GM18909 (cell line): Measurements from ENCODE around the gene FAAH.
"Not testable (repeated sequence)": the region's sequence is repeated elsewhere in the genome, so short reads cannot be mapped to it uniquely, and the experiment has no call there.

Source experiments
- ATAC-seq: cut with Tn5 transposase; IDR thresholded peaks from one replicate; pipeline ENCODE4 v1.9.1; 2021; ENCODE audit warnings: mild to moderate bottlenecking; ENCODE audit not compliant: unreplicated experiment, poor library complexity

The FAAH gene

DNA sequence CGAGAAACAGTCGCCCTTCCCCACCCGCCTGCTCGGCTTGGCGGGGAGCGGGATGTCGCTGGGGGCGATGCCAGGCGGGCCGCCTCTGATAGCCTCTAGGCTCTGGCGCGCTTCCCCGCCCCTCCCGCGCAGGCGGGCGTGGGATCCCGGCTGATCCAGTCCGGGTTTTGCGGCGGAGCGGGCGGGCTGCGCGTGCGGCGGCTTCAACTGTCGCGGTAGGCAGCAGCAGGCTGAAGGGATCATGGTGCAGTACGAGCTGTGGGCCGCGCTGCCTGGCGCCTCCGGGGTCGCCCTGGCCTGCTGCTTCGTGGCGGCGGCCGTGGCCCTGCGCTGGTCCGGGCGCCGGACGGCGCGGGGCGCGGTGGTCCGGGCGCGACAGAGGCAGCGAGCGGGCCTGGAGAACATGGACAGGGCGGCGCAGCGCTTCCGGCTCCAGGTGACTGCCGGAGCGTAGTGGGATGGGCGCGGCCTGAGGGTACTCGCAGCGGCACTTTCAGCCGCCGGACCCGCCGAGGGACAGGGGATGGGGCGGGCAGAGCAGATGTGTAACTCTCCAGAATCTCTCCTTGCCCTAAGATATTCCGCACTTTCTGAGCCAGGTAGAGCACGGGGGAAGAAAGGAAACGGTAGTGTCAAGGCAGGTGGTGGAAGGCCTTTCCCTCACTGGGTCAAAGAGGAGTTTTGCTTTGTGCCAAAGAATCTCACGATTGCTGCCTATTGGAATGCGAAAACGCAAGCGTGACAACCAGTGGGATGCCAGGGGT is at the start of gene FAAH:
FAAH (plus strand) TSS at position 210 of the 764 bp plus-strand sequence; CDS start at position 242, 32 bp downstream.
- no peak for ATAC-seq

DNA sequence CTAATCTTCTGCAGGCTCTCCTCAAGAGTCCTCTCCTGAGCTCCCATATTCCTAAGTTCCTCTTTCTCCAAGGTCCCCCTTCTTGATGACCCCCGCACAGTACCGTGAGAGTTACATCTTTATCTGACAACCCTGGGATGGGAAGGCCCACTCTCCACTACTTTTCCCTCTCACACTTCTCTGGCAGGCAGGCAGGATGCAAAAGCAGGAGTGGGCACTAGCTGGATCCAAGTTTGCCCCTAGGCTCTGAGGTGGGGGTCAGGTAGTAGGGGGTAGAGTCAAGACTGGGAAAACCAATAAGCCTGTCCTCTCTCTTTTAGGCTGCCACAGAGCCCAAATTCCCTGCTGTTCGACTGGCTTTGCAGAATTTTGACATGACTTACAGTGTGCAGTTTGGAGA is 49.6 kb upstream of the FAAH start:
- ATAC-seq, result no peak

DNA sequence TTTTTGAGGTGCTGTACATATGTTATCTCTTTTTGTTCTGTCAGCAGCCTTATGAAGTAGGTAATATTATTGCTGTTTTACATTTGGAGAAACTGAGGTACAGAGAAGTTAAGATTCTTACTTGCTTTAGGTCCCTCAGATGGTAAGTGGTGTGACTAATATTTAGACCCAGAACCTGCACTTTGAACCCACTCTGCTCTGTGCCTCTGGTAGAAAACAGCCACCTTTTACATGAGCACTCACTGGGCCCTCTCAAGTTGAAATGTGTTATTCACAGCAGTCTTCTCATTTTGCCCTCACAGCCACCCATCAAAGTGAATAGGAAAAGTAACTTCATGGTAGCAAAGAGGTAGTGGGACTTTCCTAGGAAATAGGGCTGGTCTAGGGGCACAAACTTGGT is 48.8 kb upstream of the FAAH start:
- no peak for ATAC-seq

DNA sequence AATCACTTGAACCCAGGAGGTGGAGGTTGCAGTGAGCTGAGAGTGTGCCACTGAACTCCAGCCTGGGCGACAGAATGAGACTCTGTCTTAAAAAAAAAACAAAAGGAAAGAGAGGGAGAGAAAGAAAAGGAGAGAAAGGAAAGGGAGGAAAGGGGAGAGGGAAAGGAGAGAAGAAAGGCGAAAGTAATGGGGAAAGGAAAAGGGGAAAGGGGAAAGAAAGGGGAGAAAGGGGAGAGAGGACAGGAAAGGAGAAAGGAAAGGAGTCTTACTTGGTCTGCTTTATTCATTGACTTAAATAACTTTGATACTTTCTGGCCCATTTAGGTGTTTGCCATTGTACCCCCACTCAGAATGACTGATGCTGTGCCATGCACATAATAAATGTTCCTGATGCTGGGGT is 41.8 kb upstream of the FAAH start:
- no peak for ATAC-seq

DNA sequence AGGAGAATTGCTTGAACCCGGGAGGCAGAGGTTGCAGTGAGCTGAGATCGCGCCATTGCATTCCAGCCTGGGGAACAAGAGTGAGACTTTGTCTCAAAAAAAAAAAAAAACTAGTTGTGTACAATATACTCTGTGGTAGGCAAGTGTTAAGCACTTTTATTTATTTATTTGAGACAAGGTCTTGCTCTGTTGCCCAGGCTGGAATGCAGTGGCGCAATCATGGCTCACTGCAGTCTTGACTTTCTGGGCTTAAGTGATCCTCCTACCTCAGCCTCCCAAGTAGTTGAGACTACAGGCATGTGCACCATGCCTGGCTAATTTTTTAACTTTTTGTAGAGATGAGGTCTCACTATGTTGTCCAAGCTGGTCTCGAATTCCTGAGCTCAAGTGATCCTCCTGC is 38.2 kb upstream of the FAAH start:
- not testable (repeated sequence) for ATAC-seq

DNA sequence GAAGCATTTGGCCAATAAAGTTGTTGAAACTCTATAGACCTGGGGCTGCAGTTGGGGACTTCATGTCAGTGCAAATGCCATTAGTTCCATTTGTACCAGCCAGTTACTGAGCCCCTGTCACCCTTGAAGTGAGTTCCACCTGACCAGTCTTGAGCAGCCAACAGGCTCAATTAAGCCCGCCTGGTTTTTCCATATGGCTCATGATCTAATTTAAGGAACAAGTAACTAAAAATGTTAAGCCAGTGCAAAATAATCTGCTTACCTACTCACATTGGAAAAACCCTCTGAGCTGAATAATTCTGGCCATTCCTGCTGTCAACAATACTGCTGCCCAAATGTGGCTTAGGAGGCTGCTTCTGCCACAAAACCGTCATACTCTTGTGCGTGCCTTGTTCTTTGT is 32.0 kb upstream of the FAAH start:
- no peak for ATAC-seq

DNA sequence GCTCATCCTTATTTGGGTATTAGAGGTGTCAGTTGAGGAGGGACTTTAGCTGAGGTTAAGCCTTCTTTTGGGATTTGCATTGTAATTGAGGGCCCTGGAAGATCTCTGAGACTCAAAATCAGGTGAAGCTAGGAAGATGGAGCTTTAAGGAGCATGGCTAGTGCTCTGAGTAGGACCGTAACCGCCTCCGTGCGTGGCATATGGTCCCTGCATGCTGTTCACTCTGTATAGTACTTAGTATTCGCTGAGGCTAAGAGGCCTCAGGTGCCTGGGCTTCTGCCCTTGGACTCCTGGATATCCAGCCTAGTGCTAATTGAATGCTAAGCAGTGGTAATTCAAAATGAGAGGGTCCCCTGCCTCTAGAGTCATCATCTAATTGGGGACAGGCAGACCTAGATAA is 31.0 kb upstream of the FAAH start:
- no peak for ATAC-seq

DNA sequence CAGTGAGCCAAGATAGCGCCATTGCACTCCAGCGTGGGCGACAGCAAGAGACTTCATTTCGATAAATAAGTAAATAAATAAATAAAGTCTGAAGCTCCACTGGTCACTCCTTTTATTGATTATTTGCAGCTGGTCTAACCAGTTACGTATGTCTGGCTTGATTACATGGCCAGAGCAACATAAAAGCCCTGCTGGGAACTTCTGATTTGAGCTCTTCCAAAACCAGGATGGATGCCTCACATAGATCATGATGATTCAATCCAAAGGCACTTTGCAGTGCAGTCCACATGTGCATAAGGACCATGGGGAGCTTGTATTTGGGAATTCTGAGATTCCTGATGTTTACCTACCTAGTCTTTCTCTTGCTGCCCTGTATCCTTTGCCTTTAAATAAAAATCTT is 29.5 kb upstream of the FAAH start:
- ATAC-seq, result no peak

DNA sequence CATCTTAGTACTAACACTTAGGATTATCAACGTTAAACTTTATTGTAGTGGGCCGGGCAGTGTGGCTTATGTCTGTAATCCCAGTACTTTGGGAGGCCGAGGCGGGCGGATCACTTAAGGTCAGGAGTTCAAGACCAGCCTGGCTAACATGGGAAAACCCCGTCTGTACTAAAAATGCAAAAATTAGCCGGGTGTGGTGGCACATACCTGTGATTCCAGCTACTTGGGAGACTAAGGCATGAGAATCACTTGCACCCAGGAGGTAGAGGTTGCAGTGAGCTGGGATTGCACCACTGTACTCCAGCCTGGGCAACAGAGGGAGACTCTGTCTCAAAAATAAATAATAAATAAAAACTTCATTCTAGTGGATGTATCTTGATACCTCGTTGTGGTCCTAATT is 28.3 kb upstream of the FAAH start:
- ATAC-seq, result not testable (repeated sequence)

DNA sequence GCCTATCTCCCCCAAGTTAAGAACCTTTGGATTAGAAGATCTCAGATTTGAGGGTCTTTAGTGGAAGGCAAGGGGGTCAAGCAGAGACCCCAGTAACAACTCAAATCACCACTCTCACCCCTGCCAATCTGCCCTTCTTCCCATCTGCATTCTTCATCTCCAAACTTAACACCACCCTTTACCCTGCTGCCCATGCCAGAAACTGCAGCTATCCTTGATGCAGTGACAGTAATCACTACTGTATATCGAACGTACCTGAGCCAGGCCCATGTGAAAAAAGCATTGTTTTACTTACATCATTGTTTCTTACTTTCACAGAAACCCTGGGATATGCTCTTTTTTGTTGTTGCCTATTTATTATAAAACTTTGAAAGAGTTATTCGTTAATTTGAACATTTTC is 27.0 kb upstream of the FAAH start:
- no peak for ATAC-seq

DNA sequence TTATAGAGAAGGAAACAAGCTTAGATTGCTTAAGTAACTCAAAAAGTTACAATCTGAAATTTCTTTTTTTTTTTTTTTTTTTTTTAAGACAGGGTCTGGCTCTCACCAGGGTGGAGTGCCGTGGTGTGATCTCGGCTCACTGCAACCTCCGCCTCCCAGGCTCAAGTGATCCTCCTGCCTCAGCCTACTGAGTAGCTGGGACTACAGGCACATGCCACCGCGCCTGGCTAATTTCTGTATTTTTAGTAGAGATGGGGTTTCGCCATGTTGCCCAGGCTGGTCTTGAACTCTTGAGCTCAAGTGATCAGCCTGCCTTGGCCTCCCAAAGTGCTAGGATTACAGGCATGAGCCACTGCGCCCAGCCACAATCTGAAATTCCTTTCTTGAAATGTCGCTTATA is 26.4 kb upstream of the FAAH start:
- ATAC-seq, result not testable (repeated sequence)

DNA sequence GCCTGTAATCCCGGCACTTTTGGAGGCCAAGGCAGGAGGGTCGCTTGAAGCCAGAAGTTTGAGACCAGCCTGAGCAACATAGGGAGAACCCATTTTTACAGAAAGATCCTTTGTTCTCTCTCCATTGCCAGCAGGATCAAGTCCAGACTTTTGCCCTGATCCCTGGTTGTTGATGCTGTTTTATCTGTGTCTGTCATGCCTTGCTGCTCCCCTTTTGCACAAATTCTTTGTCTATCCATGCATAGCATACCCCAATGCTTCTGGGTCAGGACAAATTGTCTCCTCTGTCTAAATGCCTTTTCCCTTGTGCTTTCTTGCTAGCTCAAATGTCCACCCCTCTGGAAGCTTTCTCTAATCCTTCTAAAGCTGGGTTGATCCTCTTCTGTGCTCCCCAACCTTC is 25.3 kb upstream of the FAAH start:
- no peak for ATAC-seq

DNA sequence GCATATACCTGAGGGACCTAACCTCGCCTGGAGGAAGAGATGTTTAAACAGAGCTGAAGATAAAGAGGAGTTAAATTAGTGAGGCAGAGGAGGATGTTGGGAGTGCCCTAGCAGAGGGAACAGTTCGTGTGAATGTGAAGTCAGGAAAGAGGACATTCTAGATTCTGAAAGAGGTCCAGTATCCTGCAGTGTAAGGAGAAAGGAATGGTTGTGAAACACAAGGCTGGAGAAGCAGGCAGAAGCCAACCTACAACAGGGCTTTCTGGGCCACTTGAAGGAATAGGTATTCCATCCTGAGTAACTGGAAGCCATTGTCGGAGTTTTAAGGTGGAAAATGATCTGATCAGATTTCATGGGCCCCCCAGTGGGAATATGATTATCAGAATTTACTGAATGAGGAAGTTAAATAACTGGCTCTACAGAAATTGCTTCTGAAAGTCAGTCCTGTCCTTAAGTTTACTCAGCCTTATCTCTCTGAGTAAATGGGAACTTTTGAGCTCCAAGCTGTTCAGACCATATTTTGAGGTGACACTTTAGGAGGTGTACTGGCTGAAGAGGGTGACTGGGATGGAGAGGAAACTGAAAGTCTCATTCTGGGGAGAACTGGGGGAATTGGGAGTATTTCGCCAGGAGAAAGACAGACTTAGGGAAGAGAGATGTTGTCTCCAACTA is 24.4 kb upstream of the FAAH start:
- ATAC-seq, result no peak

DNA sequence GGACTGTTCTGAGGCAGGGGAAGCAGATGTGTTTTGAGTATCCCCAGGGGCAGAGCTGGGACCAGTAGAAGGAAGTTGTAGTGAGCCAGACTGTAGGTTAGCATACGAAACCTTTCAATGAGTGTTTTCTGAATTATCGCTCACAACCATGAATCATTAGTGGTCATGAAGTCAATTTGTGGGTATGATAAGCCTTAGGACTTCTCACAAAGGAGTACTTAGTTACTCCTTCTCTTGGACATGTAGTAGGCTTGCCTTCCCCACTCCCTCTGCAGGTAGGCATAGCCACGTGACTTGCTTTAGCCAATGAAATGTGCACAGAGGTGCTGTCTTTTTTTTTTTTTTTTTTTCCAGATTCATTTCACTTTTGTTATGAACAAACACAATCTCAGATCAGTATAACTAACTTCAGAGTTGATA is 23.9 kb upstream of the FAAH start:
- ATAC-seq, result no peak

DNA sequence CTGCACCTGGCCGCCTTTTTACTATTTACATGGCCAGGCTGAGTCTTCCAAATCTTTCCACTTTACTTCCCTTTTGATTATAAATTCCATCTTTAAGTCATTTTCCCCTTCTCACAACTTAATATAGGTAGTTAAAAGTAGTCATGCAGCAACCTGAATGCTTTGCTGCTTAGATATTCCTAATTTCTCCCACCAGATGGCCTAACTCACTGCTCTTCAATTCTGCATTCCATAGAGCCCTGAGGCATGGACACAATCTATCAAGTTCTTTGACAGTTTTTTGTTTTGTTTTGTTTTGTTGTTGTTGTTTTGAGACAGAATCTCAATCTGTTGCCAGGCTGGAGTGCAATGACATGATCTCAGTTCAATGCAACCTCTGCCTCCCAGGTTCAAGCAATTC is 21.7 kb upstream of the FAAH start:
- ATAC-seq, result no peak

DNA sequence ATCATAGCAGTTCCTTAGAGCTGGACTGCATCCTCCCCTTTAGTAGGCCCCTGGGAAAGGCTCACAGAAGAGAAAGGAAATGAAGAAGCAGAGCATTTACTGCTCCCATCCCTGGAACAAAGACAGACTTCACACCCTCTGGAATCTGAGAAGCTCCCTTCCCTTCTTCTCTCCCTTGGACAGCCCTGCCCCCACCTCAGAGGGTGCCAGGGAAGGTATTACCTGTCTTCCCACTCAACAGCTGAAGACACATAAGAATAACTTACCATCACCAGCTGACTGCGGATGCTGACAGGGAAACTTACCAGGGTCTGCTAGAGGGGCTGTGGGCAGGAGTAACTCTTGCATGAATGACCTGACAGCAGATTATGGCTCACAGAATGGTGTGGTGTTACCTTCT is 14.1 kb upstream of the FAAH start:
- no peak for ATAC-seq

DNA sequence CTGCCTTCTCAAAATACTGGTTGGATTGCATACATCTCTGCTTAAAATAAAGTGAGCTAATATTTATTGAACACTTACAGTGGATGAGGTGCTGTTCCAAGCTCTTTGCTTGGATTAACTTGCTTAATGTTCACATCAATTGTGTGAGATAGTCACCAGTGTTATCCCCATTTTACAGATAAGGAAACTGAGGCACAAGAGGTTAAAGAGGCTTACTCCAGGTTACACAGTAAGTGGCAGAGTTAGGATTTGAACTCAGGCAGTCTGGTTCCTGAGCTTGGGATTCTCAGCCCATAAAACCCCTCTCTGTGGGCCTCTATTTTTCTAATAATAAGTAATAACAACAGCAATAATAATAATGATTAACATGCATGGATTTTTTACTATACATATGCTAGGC is 13.6 kb upstream of the FAAH start:
- ATAC-seq, result no peak

DNA sequence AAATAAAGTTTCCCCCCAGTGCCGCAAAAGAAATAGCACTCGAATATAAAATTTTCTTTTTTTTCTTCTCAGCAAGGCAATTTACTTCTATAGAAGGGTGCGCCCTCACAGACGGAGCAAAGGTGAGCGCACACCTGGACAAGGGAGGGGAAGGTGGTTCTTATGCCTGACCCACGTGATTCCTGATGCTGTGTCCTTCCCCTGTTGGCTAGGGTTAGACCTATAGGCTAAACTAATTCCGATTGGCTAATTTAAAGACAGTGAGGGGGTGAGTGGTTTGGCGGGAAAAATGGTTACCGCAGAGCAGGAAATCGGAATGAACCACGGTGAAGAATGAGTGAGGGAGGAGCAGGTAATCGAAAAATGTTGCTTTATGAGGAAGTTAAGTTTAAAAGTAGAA is 607 bp upstream of the FAAH start:
- no peak for ATAC-seq

DNA sequence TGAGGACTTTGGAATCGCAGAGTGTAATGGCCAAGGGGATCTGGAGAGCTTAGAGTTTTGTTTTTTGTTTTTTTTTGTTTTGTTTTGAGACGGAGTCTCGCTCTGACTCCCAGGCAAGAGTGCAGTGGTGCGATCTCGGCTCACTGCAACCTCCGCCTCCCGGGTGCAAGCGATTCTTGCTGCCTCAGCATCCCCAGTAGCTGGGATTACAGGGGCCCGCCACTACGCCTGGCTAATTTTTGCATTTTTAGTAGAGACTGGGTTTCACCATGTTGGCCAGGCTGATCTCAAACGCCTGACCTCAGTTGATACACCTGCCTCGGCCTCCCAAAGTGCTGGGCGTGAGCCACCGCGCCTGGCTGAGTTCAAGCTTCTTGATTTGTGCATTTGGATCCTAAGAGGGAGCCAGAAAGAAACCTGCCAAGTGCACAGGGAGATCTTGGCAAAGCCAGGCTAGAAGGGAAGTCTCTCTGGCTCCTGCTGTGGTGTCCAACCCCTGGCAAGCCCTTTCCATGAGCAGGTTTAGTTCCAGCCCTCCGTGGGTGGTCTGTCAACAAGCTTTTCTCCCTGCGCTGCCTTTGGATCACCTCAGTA is 852 bp downstream of the FAAH start:
- ATAC-seq, result no peak

DNA sequence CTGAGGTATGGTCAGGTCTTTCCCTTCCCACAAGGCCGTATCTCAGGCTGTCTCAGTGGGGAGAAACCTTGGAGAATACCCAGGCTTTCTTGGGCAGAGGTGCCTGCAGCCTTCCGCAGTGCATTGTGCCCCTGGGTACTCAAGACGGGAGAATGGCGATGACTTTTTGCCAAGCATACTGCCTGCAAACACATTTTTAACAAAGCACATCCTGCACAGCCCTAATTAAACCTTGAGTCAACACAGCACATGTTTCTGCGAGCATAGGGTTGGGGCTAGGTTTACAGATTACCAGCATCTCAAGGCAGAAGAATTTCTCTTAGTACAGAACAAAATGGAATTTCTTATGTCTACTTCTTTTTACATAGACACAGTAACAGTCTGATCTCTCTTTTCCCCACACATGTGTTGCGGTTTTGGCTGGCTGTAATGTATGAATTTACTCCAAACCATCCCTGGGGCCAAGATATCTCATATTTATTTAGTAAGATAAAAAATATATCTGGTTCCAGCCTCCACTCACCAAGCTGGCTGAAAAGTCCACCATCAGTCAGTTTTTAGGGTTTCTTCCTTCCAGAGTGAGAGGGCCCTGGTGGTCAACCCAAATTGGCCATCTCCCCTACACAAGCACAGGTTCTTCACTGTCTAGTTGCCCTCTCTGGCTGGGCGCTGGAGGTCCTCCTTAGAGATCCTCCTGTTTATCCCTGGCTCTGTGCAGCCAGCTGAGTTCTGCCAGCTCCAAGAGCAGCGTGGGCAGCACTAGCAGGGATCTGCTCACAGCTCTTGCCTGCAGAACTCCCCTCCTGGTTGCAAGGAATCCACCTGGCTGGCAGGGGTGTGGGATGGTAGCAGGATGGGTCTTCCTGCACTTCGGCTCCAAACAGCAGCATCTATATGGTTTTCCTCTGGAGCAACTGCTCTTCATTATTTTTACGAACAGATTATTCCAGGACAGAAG is 2.6 kb downstream of the FAAH start:
- no peak for ATAC-seq

DNA sequence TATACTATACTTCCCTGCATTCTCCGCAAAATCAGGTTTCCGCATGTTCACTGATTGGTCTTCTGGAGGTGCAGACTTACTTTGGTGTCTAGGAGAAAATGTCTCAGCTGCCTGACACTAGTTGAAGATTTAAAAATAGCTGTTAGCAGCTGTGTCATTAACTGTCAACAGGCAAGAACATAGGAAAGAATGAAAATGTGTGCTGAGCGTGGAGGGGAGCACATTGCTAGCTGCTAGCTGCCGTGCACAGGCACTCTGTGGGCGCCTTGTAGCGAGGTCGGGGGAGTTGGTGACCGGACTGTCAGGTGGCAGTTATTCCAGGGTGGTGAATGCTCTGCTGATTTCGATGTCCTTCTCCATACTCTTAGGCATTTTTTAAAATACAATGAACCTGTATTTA is 5.2 kb downstream of the FAAH start:
- ATAC-seq, result no peak
